PC-3 (cell line): ENCODE measurements around the gene SNX11. TPM values are rescaled to one million over a fixed set of nuclear protein-coding genes. Genes with fewer than 3 reads are reported as not detected.

ENCODE experiments used
- ATAC-seq: fragments of 200-7000 bp; cut with Tn5 transposase; 2 replicates; pipeline ENCODE4 v1.9.1; 2020; ENCODE audit warnings: mild to moderate bottlenecking, moderate library complexity
- BruUV-seq: library from RNA; stranded (reverse); fragments of 400-500 nt; replicated peaks from 2 replicates; lab custom pipeline; 2021; lab: Mats Ljungman, UMichigan
- CTCF ChIA-PET: fragments of 300-600 bp; sonication (Branson Sonifier 250); formaldehyde crosslinking; loops from one replicate; lab custom pipeline; 2022; ENCODE audit warnings: antibody characterized with exemption; lab: Charles Lee
- POLR2A ChIA-PET: fragments of 300-600 bp; sonication (Branson Sonifier 250); formaldehyde crosslinking; loops from one replicate; lab custom pipeline; 2022; ENCODE audit warnings: antibody characterized with exemption; ENCODE audit not compliant: unreplicated experiment; lab: Charles Lee
- DNase-seq: peaks from one replicate; pipeline ENCODE4 v3.0.0-alpha.2; 2015
- H2AFZ ChIP-seq: fragments of 300-600 bp; sonication (generic); 2 replicates; pipeline ENCODE4 v1.6.0; 2016; ENCODE audit warnings: antibody characterized with exemption, low read length
- H3F3A ChIP-seq: fragments of 300-600 bp; sonication (generic); one replicate; pipeline ENCODE4 v1.6.0; 2017; ENCODE audit warnings: antibody characterized with exemption, low read length, control low read depth, mild to moderate bottlenecking; ENCODE audit not compliant: unreplicated experiment
- H3K27ac ChIP-seq: fragments of 300-600 bp; sonication (generic); 2 replicates; pipeline ENCODE4 v1.5.1; 2016; ENCODE audit warnings: mild to moderate bottlenecking, low read length
- H3K27me3 ChIP-seq: fragments of 300-600 bp; sonication (generic); 2 replicates; pipeline ENCODE4 v1.6.1; 2016; ENCODE audit warnings: low read length, mixed read lengths
- H3K36me3 ChIP-seq: fragments of 300-600 bp; sonication (generic); 2 replicates; pipeline ENCODE4 v1.6.1; 2016; ENCODE audit warnings: low read depth, mixed run types, low read length, mixed read lengths
- H3K4me1 ChIP-seq: fragments of 300-600 bp; sonication (generic); 2 replicates; pipeline ENCODE4 v1.5.1; 2016; ENCODE audit warnings: low read length; ENCODE audit not compliant: insufficient read depth
- H3K4me2 ChIP-seq: fragments of 300-600 bp; sonication (generic); 2 replicates; pipeline ENCODE4 v1.6.0; 2016; ENCODE audit warnings: low read length
- H3K4me3 ChIP-seq: fragments of 300-600 bp; sonication (generic); 2 replicates; pipeline ENCODE4 v1.5.1; 2016; ENCODE audit warnings: mild to moderate bottlenecking, low read length, mixed read lengths
- H3K79me2 ChIP-seq: fragments of 300-600 bp; sonication (generic); 2 replicates; pipeline ENCODE4 v1.6.1; 2017; ENCODE audit warnings: low read length, mixed read lengths
- H3K9ac ChIP-seq: fragments of 300-600 bp; sonication (generic); 2 replicates; pipeline ENCODE4 v1.6.0; 2016; ENCODE audit warnings: mild to moderate bottlenecking, low read length
- H3K9me2 ChIP-seq: fragments of 300-600 bp; sonication (generic); replicated peaks from 2 replicates; pipeline ENCODE4 v1.6.1; 2016; ENCODE audit warnings: mixed run types, low read length, mixed read lengths
- H3K9me3 ChIP-seq: fragments of 300-600 bp; sonication (generic); 2 replicates; pipeline ENCODE4 v1.6.1; 2016; ENCODE audit warnings: low read length, mixed read lengths
- H4K20me1 ChIP-seq: fragments of 300-600 bp; sonication (generic); 2 replicates; pipeline ENCODE4 v1.6.1; 2016; ENCODE audit warnings: low read length, mixed read lengths
- EZH2 ChIP-seq: fragments of 300-600 bp; sonication (generic); IDR thresholded peaks from one replicate; pipeline ENCODE4 v1.6.1; 2017; ENCODE audit warnings: antibody characterized with exemption, mild to moderate bottlenecking, low read length; ENCODE audit not compliant: unreplicated experiment
- EZH2phosphoT487 ChIP-seq: fragments of 300-600 bp; sonication (generic); IDR thresholded peaks from 2 replicates; pipeline ENCODE4 v1.6.1; 2018; ENCODE audit warnings: mild to moderate bottlenecking, antibody characterized with exemption, low read length, borderline replicate concordance
- intact Hi-C: fragments of 100-400 bp; cut with micrococcal nuclease; formaldehyde crosslinking; loops from 2 replicates; pipeline ENCODE4 v1.9.0; 2023
- total RNA-seq: library from RNA; depleted of rRNA; stranded (reverse); fragments of >200 nt; gene quantifications from 2 replicates; pipeline ENCODE4 v1.2.3, GENCODE V29; 2014
- TF ChIP-seq, protein P1 (sequence below): fragments of 300-600 bp; sonication (generic); conservative IDR thresholded peaks from 2 replicates; pipeline ENCODE4 v1.5.1; 2017; ENCODE audit warnings: antibody characterized with exemption, low read depth, mild to moderate bottlenecking, low read length

The SNX11 gene
- total RNA-seq, 1 experiment from 2014 or later, result 17.7 TPM

DNA sequence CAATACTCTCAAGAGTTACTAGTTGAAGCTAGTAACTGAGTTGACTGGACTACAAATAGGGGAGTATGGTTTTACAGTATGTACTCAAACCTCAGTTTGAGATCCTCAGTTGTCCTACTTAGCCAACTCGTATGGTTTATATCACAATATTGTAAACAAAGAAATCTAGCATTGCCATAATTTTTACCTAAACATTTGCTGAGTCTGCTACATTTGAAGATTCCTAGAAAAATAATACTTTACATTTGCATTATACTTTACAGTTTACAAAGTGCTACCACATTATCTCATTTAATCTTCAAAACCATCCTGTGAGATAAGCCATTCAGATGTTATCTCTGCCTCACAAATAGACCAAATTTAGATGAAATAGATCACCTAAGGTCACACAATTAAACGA lies 22.6 kb upstream of the SNX11 start:
- Histone ChIP-seq H2AFZ (no peak overlapping the region), H4K20me1 (peaks cover 17% of the 10 kb centered on the region), H3K4me3 (no peak overlapping the region), H3K9me3 (no peaks in the 10 kb centered on the region), H3K27ac (no peak overlapping the region), H3K79me2 (peaks cover 91% of the 10 kb centered on the region), H3K9me2 (no peaks in the 10 kb centered on the region), H3K36me3 (peaks cover 2% of the 10 kb centered on the region; the same call in 1 of the 2 replicates), H3K27me3 (no peaks in the 10 kb centered on the region), H3F3A (peaks cover 3% of the 10 kb centered on the region), H3K4me1 (no peaks in the 10 kb centered on the region), H3K9ac (no peak overlapping the region), H3K4me2 (no peak overlapping the region)
- ChIA-PET CTCF (interaction anchor here (0.7 kb wide), 1 partner anchor 1351 kb away, joined by 3 read pairs; no protein-coding TSS in a partner anchor), POLR2A (interaction anchor here (0.6 kb wide), 1 partner anchor 53 kb away, joined by 6 read pairs; no protein-coding TSS in a partner anchor)
- intact Hi-C loops, result no loop called here
- DNase-seq, result no peak
- BruUV-seq, result no TSS peak
- ATAC-seq, result no peak
- TF ChIP-seq EZH2 (no peak), EZH2phosphoT487 (no peak)
- TF ChIP-seq, protein P1, sequence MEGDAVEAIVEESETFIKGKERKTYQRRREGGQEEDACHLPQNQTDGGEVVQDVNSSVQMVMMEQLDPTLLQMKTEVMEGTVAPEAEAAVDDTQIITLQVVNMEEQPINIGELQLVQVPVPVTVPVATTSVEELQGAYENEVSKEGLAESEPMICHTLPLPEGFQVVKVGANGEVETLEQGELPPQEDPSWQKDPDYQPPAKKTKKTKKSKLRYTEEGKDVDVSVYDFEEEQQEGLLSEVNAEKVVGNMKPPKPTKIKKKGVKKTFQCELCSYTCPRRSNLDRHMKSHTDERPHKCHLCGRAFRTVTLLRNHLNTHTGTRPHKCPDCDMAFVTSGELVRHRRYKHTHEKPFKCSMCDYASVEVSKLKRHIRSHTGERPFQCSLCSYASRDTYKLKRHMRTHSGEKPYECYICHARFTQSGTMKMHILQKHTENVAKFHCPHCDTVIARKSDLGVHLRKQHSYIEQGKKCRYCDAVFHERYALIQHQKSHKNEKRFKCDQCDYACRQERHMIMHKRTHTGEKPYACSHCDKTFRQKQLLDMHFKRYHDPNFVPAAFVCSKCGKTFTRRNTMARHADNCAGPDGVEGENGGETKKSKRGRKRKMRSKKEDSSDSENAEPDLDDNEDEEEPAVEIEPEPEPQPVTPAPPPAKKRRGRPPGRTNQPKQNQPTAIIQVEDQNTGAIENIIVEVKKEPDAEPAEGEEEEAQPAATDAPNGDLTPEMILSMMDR, result no peak

DNA sequence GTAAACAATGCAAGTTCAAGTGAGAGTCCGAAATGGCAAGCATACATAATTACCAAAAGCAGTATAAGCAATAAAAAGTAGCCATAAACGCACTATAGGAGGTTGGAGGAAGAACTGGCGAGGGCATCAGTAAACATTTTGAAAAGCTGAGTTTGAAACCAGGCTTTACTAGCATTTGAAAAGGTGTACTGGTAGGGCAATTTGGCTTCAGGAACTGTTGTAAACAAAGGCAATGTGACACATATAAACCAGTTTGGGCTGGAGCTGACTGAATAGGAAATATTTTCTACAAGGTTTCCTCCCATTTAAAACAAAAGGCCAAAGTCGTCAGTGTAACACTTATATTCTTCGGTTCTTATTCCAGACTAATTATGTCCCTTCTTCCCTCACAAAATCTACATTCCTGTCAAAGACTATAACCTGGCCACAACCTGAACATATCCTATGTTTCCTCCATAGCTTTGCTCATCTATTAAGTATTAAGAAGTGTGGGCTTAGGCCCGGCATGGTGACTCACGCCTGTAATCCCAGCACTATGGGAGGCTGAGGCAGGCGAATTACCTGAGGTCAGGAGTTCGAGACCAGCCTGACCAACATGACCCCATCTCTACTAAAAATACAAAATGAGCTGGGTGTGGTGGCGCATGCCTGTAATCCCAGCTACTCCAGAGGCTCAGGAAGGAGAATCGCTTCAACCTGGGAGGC lies 14.1 kb upstream of the SNX11 start:
- TF ChIP-seq, protein P1, result no peak
- no peak for TF ChIP-seq EZH2phosphoT487
- Histone ChIP-seq H3K4me3 (no peak overlapping the region), H3K9me3 (no peaks in the 10 kb centered on the region), H2AFZ (no peak overlapping the region), H3K36me3 (peaks cover 25% of the 10 kb centered on the region; the same call in 1 of the 2 replicates), H4K20me1 (peaks cover 26% of the 10 kb centered on the region), H3K4me1 (no peaks in the 10 kb centered on the region; the same call in 1 of the 2 replicates), H3K9ac (no peak overlapping the region), H3K9me2 (no peaks in the 10 kb centered on the region), H3K27ac (no peak overlapping the region), H3F3A (no peaks in the 10 kb centered on the region), H3K4me2 (no peak overlapping the region), H3K79me2 (peaks cover 100% of the 10 kb centered on the region), H3K27me3 (no peaks in the 10 kb centered on the region)
- POLR2A ChIA-PET, result no interaction called here
- CTCF ChIA-PET, result interaction anchor here (0.7 kb wide), 1 partner anchor 14 kb away, joined by 8 read pairs; no protein-coding TSS in a partner anchor
- intact Hi-C loops, result no loop called here
- BruUV-seq, result no TSS peak
- DNase-seq (no peak), ATAC-seq (no peak)

DNA sequence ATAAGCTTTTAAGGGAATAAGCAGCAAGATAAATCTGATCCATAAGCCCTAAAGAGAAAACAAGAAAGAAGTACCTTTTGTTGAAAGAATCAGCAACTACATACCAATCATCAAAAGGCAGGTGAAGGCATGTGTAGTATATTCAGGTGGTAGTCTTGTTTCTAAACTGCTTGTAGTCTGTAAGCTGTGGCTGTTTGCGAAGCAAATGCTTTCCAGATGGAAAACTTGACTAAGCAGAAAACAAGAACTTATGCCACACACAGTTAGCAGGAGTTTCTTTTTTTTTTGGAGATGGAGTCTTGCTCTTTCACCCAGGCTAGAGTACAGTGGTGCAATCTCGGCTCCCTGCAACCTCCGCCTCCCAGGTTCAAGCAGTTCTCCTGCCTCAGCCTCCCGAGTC lies 12.0 kb upstream of the SNX11 start:
- Histone ChIP-seq H3K4me3 (no peak overlapping the region), H3K27me3 (no peaks in the 10 kb centered on the region), H2AFZ (no peak overlapping the region), H3K27ac (no peak overlapping the region), H3K9ac (no peak overlapping the region), H3K9me3 (no peaks in the 10 kb centered on the region), H3K4me2 (no peak overlapping the region), H3K79me2 (peaks cover 100% of the 10 kb centered on the region), H3K4me1 (peaks cover 6% of the 10 kb centered on the region), H3K36me3 (peaks cover 23% of the 10 kb centered on the region; the same call in 1 of the 2 replicates), H4K20me1 (peaks cover 25% of the 10 kb centered on the region), H3F3A (no peaks in the 10 kb centered on the region), H3K9me2 (no peaks in the 10 kb centered on the region)
- BruUV-seq, result no TSS peak
- intact Hi-C loops, result no loop called here
- ATAC-seq, result no peak
- CTCF ChIA-PET, result no interaction called here
- POLR2A ChIA-PET, result no interaction called here
- no peak for TF ChIP-seq EZH2
- TF ChIP-seq, protein P1, result no peak
- TF ChIP-seq EZH2phosphoT487, result no peak
- no peak for DNase-seq
